NCI-H774 (cell line): ENCODE results near the gene CLEC2D.
"Not testable (repeated sequence)": the region's sequence is repeated elsewhere in the genome, so short reads cannot be mapped to it uniquely, and the experiment has no call there.

Experiments used
- DNase-seq: peaks from one replicate; lab custom pipeline; 2025; lab: John Stamatoyannopoulos, UW

Gene CLEC2D

GRCh38 chr12:9660046-9660445 lies 9.5 kb upstream of the CLEC2D start:
- no peak for DNase-seq

GRCh38 chr12:9661720-9662119 lies 7.8 kb upstream of the CLEC2D start:
- no peak for DNase-seq

- DNase-seq = no peak
Observed at GRCh38 chr12:9662488-9662887, 7.0 kb upstream of the CLEC2D start.

GRCh38 chr12:9667403-9668160 lies 1.9 kb upstream of the CLEC2D start:
- DNase-seq = no peak

GRCh38 chr12:9668161-9669018 lies 1.1 kb upstream of the CLEC2D start:
- DNase-seq = no peak

- DNase-seq = no peak
Observed at GRCh38 chr12:9669019-9669326, 540 bp upstream of the CLEC2D start.

- DNase-seq = not testable (repeated sequence)
Observed at GRCh38 chr12:9672340-9672739, 2.8 kb downstream of the CLEC2D start.

GRCh38 chr12:9673404-9674225 lies 4.1 kb downstream of the CLEC2D start:
- DNase-seq = no peak

- DNase-seq = no peak
Observed at GRCh38 chr12:9674226-9674590, 4.7 kb downstream of the CLEC2D start.

- not testable (repeated sequence) for DNase-seq
Observed at GRCh38 chr12:9682508-9682907, 13.0 kb downstream of the CLEC2D start.

GRCh38 chr12:9682949-9683348 lies 13.4 kb downstream of the CLEC2D start:
- not testable (repeated sequence) for DNase-seq

- DNase-seq = not testable (repeated sequence)
Observed at GRCh38 chr12:9685366-9685765, 15.9 kb downstream of the CLEC2D start.

GRCh38 chr12:9685915-9686314 lies 16.4 kb downstream of the CLEC2D start:
- no peak for DNase-seq

- no peak for DNase-seq
Observed at GRCh38 chr12:9687228-9687627, 17.7 kb downstream of the CLEC2D start.

- no peak for DNase-seq
Observed at GRCh38 chr12:9692909-9693308, 23.4 kb downstream of the CLEC2D start.

GRCh38 chr12:9694241-9694640 lies 24.7 kb downstream of the CLEC2D start:
- DNase-seq = no peak

- DNase-seq = not testable (repeated sequence)
Observed at GRCh38 chr12:9695150-9695549, 25.6 kb downstream of the CLEC2D start.

GRCh38 chr12:9695661-9696060 lies 26.1 kb downstream of the CLEC2D start:
- DNase-seq = not testable (repeated sequence)

- no peak for DNase-seq
Observed at GRCh38 chr12:9697619-9698018, 28.1 kb downstream of the CLEC2D start.

GRCh38 chr12:9698681-9699080 lies 29.2 kb downstream of the CLEC2D start:
- DNase-seq = no peak

GRCh38 chr12:9699269-9699897 lies 29.9 kb downstream of the CLEC2D start:
- no peak for DNase-seq
